ENCODE results near the gene PIGC. TPM values are rescaled to one million over a fixed set of nuclear protein-coding genes. Genes with fewer than 3 reads are reported as not detected.
A peak's percentile ranks its signal among the peaks of the same experiment; 100 is the strongest.

PIGC gene
- total RNA-seq, 4 donors from 2014 or later: 19.0 to 24.5 (median 20.4) TPM

- Histone ChIP-seq H3K27me3 (no peaks in the 10 kb centered on the region), H3K9me3 (no peaks in the 10 kb centered on the region), H3K4me1 (no peaks in the 10 kb centered on the region), H3K36me3 (no peaks in the 10 kb centered on the region), H3K27ac (peak overlapping the region in 3 of 4 donors; percentile 13 to 79 (median 60)), H3K4me3 (no peak overlapping the region)
- TF ChIP-seq CTCF (IDR thresholded peaks at IDR 0.05): no peak
- TF ChIP-seq POLR2A (IDR thresholded peaks at IDR 0.05): no peak
- DNase-seq: peak in 1 of 3 donors; percentile 71
Observed at GRCh38 chr1:172466795-172467407, 23.0 kb upstream of the PIGC start.

- no peak for DNase-seq
- H3K27me3 ChIP-seq: no peaks in the 10 kb centered on the region
Observed at GRCh38 chr1:172465617-172466016, 21.7 kb upstream of the PIGC start.

GRCh38 chr1:172460887-172461315, 17.0 kb upstream of the PIGC start:
- TF ChIP-seq CTCF (IDR thresholded peaks at IDR 0.05) (no peak), POLR2A (IDR thresholded peaks at IDR 0.05) (no peak)
- no peaks in the 10 kb centered on the region for H3K4me1 ChIP-seq
- H3K36me3 ChIP-seq: no peaks in the 10 kb centered on the region
- H3K4me3 ChIP-seq: no peak overlapping the region
- DNase-seq: no peak
- H3K9me3 ChIP-seq: no peaks in the 10 kb centered on the region
- H3K27me3 ChIP-seq: no peaks in the 10 kb centered on the region
- H3K27ac ChIP-seq: no peak overlapping the region

More at GRCh38 chr1:172465617-172466016, 21.7 kb upstream of the PIGC start:
- H3K4me3 ChIP-seq: no peak overlapping the region
- no peaks in the 10 kb centered on the region for H3K36me3 ChIP-seq
- no peaks in the 10 kb centered on the region for H3K9me3 ChIP-seq
- H3K4me1 ChIP-seq: no peaks in the 10 kb centered on the region
- H3K27ac ChIP-seq: peak overlapping the region in 2 of 4 donors; percentile 60 to 79
- no peak for TF ChIP-seq CTCF (IDR thresholded peaks at IDR 0.05)
- TF ChIP-seq POLR2A (IDR thresholded peaks at IDR 0.05): no peak

GRCh38 chr1:172460177-172460576, 16.3 kb upstream of the PIGC start:
- H3K27ac ChIP-seq: no peak overlapping the region
- no peaks in the 10 kb centered on the region for H3K36me3 ChIP-seq
- no peak for DNase-seq
- H3K27me3 ChIP-seq: no peaks in the 10 kb centered on the region
- no peaks in the 10 kb centered on the region for H3K9me3 ChIP-seq
- no peaks in the 10 kb centered on the region for H3K4me1 ChIP-seq
- TF ChIP-seq CTCF (IDR thresholded peaks at IDR 0.05) (no peak), POLR2A (IDR thresholded peaks at IDR 0.05) (no peak)
- H3K4me3 ChIP-seq: no peak overlapping the region

- H3K27ac ChIP-seq: no peak overlapping the region
- TF ChIP-seq POLR2A (IDR thresholded peaks at IDR 0.05) (no peak), CTCF (IDR thresholded peaks at IDR 0.05) (no peak)
- no peak overlapping the region for H3K4me3 ChIP-seq
- H3K36me3 ChIP-seq: no peaks in the 10 kb centered on the region
- no peaks in the 10 kb centered on the region for H3K27me3 ChIP-seq
- no peaks in the 10 kb centered on the region for H3K9me3 ChIP-seq
- no peak for DNase-seq
- no peaks in the 10 kb centered on the region for H3K4me1 ChIP-seq
Observed at GRCh38 chr1:172457479-172458130, 13.7 kb upstream of the PIGC start.
